ENCODE measurements around the gene STK10.

DNA sequence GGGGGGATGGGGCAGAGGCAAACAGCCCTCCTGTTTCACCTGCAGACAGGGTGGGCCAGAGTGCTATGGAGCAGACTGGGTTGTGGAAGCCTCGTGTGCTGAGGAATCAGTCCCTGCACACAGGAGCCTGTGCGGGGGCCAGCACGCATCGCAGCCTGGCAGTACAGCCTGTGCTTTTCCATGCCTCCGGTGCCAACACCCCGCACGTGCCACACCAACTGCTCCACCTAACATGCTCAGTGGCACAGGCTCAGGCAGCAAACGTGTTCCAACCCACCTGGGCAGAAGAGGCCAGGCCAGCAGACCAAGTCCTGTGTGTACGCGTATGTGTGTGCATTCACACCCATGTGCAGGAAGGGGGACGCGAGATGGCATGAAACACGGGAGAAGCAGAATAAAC lies 144.2 kb downstream of the STK10 start:
- TF ChIP-seq POLR2AphosphoS5 (IDR thresholded peaks at IDR 0.05; ENCODE audit: borderline replicate concordance, low read depth, low read length) = no peak
- no peak for TF ChIP-seq EZH2 (IDR thresholded peaks at IDR 0.05)

Measured in SK-N-MC (cell line).